ENCODE data around the gene POLA1. TPM values are rescaled to one million over a fixed set of nuclear protein-coding genes. Genes with fewer than 3 reads are reported as not detected.

POLA1 gene
- polyA plus RNA-seq, 4 donors = 14.8 to 19.9 (median 17.1) TPM

- no peak for DNase-seq (ENCODE audit: low read depth in 4 of 4, low spot score in 3 of 4)
Observed at GRCh38 chrX:24682739-24683432, 10.8 kb upstream of the POLA1 start.

GRCh38 chrX:24684048-24684447 is 9.7 kb upstream of the POLA1 start:
- DNase-seq (ENCODE audit: low read depth in 4 of 4, low spot score in 3 of 4) = no peak

- DNase-seq (ENCODE audit: low read depth in 4 of 4, low spot score in 3 of 4) = no peak
Observed at GRCh38 chrX:24692305-24692704, 1.4 kb upstream of the POLA1 start.

- DNase-seq (ENCODE audit: low read depth in 4 of 4, low spot score in 3 of 4) = no peak
Observed at GRCh38 chrX:24694825-24695224, 1.1 kb downstream of the POLA1 start.

GRCh38 chrX:24696294-24696693 is 2.6 kb downstream of the POLA1 start:
- no peak for DNase-seq (ENCODE audit: low read depth in 4 of 4, low spot score in 3 of 4)

GRCh38 chrX:24702362-24703184 is 8.9 kb downstream of the POLA1 start:
- DNase-seq (ENCODE audit: low read depth in 4 of 4, low spot score in 3 of 4) = no peak

- no peak for DNase-seq (ENCODE audit: low read depth in 4 of 4, low spot score in 3 of 4)
Observed at GRCh38 chrX:24703185-24703494, 9.4 kb downstream of the POLA1 start.

- no peak for DNase-seq (ENCODE audit: low read depth in 4 of 4, low spot score in 3 of 4)
Observed at GRCh38 chrX:24718771-24719170, 25.1 kb downstream of the POLA1 start.

GRCh38 chrX:24720036-24720435 is 26.3 kb downstream of the POLA1 start:
- no peak for DNase-seq (ENCODE audit: low read depth in 4 of 4, low spot score in 3 of 4)

- no peak for DNase-seq (ENCODE audit: low read depth in 4 of 4, low spot score in 3 of 4)
Observed at GRCh38 chrX:24728530-24728929, 34.8 kb downstream of the POLA1 start.

GRCh38 chrX:24732766-24733500 is 39.2 kb downstream of the POLA1 start:
- DNase-seq (ENCODE audit: low read depth in 4 of 4, low spot score in 3 of 4) = no peak

GRCh38 chrX:24741330-24741729 is 47.6 kb downstream of the POLA1 start:
- no peak for DNase-seq (ENCODE audit: low read depth in 4 of 4, low spot score in 3 of 4)

GRCh38 chrX:24748196-24748595 is 54.5 kb downstream of the POLA1 start:
- no peak for DNase-seq (ENCODE audit: low read depth in 4 of 4, low spot score in 3 of 4)

- DNase-seq (ENCODE audit: low read depth in 4 of 4, low spot score in 3 of 4) = no peak
Observed at GRCh38 chrX:24759786-24760185, 66.1 kb downstream of the POLA1 start.

GRCh38 chrX:24760363-24761000 is 66.8 kb downstream of the POLA1 start:
- DNase-seq (ENCODE audit: low read depth in 4 of 4, low spot score in 3 of 4) = no peak

GRCh38 chrX:24761306-24761705 is 67.6 kb downstream of the POLA1 start:
- DNase-seq (ENCODE audit: low read depth in 4 of 4, low spot score in 3 of 4) = no peak

- DNase-seq (ENCODE audit: low read depth in 4 of 4, low spot score in 3 of 4) = no peak
Observed at GRCh38 chrX:24763989-24764388, 70.3 kb downstream of the POLA1 start.

GRCh38 chrX:24767557-24767956 is 73.8 kb downstream of the POLA1 start:
- no peak for DNase-seq (ENCODE audit: low read depth in 4 of 4, low spot score in 3 of 4)

- no peak for DNase-seq (ENCODE audit: low read depth in 4 of 4, low spot score in 3 of 4)
Observed at GRCh38 chrX:24768556-24768955, 74.8 kb downstream of the POLA1 start.

- no peak for DNase-seq (ENCODE audit: low read depth in 4 of 4, low spot score in 3 of 4)
Observed at GRCh38 chrX:24774650-24775049, 80.9 kb downstream of the POLA1 start.

GRCh38 chrX:24775891-24776290 is 82.2 kb downstream of the POLA1 start:
- no peak for DNase-seq (ENCODE audit: low read depth in 4 of 4, low spot score in 3 of 4)

Measured in left renal pelvis (tissue), 4 donors.